PC-9 (cell line): ENCODE results near the gene ZNF148. TPM values are rescaled to one million over a fixed set of nuclear protein-coding genes. Genes with fewer than 3 reads are reported as not detected.

ENCODE experiments used
- BruUV-seq: library from RNA; stranded (reverse); fragments of 400-500 nt; replicated peaks from 2 replicates; lab custom pipeline; 2021; lab: Mats Ljungman, UMichigan
- CTCF ChIA-PET: fragments of 300-600 bp; sonication (Branson Sonifier 250); formaldehyde crosslinking; loops from one replicate; lab custom pipeline; 2022; ENCODE audit warnings: antibody characterized with exemption; lab: Charles Lee
- POLR2A ChIA-PET: fragments of 300-600 bp; sonication (Branson Sonifier 250); formaldehyde crosslinking; loops from one replicate; lab custom pipeline; 2022; ENCODE audit warnings: antibody characterized with exemption; ENCODE audit not compliant: unreplicated experiment; lab: Charles Lee
- DNase-seq, 2 experiments: peaks; one replicate each; pipeline versions ENCODE4 v3.0.0 to v3.0.0-alpha.2; 2015 to 2022; ENCODE audit warnings: mixed read lengths in 1 of 2
- H2AFZ ChIP-seq: fragments of 200-600 bp; sonication (generic); 2 replicates; pipeline ENCODE4 v1.8.1; 2017; ENCODE audit warnings: antibody characterized with exemption
- H3F3A ChIP-seq: fragments of 200-600 bp; sonication (generic); 2 replicates; pipeline ENCODE4 v1.8.1; 2017; ENCODE audit warnings: antibody characterized with exemption, mild to moderate bottlenecking, low read depth; ENCODE audit not compliant: insufficient read depth
- H3K27ac ChIP-seq: fragments of 200-600 bp; sonication (generic); 2 replicates; pipeline ENCODE4 v1.6.1; 2016; ENCODE audit warnings: mixed run types
- H3K27me3 ChIP-seq: fragments of 200-600 bp; sonication (generic); 2 replicates; pipeline ENCODE4 v1.6.1; 2016; ENCODE audit warnings: low read depth, mixed run types; ENCODE audit not compliant: insufficient read depth
- H3K36me3 ChIP-seq: fragments of 200-600 bp; sonication (generic); 2 replicates; pipeline ENCODE4 v1.6.1; 2016; ENCODE audit warnings: low read depth, mixed run types
- H3K4me1 ChIP-seq: fragments of 200-600 bp; sonication (generic); replicated peaks from 2 replicates; pipeline ENCODE4 v1.6.1; 2016; ENCODE audit warnings: mixed run types; ENCODE audit not compliant: insufficient read depth
- H3K4me2 ChIP-seq: fragments of 200-600 bp; sonication (generic); 2 replicates; pipeline ENCODE4 v1.6.1; 2017; ENCODE audit warnings: mixed run types
- H3K4me3 ChIP-seq: fragments of 200-600 bp; sonication (generic); 2 replicates; pipeline ENCODE4 v1.6.1; 2016; ENCODE audit warnings: mixed run types
- H3K79me2 ChIP-seq: fragments of 200-600 bp; sonication (generic); 2 replicates; pipeline ENCODE4 v1.6.1; 2017; ENCODE audit warnings: low read depth, mixed run types
- H3K9me2 ChIP-seq: fragments of 200-600 bp; sonication (generic); 2 replicates; pipeline ENCODE4 v1.8.1; 2017; ENCODE audit warnings: mild to moderate bottlenecking; ENCODE audit not compliant: insufficient read depth
- H3K9me3 ChIP-seq: fragments of 200-600 bp; sonication (generic); 2 replicates; pipeline ENCODE4 v1.8.1; 2016; ENCODE audit warnings: low read depth; ENCODE audit not compliant: insufficient read depth
- H4K20me1 ChIP-seq: fragments of 200-600 bp; sonication (generic); 2 replicates; pipeline ENCODE4 v1.8.1; 2017; ENCODE audit not compliant: insufficient read depth
- EZH2 ChIP-seq: fragments of 200-600 bp; sonication (generic); IDR thresholded peaks from 2 replicates; pipeline ENCODE4 v1.8.0; 2017; ENCODE audit warnings: antibody characterized with exemption, low read depth
- intact Hi-C: fragments of 100-400 bp; cut with micrococcal nuclease; formaldehyde crosslinking; loops from one replicate; pipeline ENCODE4 v1.10.0; 2022; ENCODE audit not compliant: unreplicated experiment
- total RNA-seq: library from RNA; stranded (reverse); gene quantifications from 2 replicates; pipeline ENCODE4 v1.2.3, GENCODE V29; 2021
- TF ChIP-seq, protein P1 (sequence below): fragments of 200-600 bp; sonication (generic); conservative IDR thresholded peaks from 2 replicates; pipeline ENCODE4 v1.6.1; 2017; ENCODE audit warnings: mixed run types, antibody characterized with exemption, mild to moderate bottlenecking, moderate library complexity

ZNF148 gene
- total RNA-seq, 1 experiment from 2014 or later: 62.6 TPM

DNA sequence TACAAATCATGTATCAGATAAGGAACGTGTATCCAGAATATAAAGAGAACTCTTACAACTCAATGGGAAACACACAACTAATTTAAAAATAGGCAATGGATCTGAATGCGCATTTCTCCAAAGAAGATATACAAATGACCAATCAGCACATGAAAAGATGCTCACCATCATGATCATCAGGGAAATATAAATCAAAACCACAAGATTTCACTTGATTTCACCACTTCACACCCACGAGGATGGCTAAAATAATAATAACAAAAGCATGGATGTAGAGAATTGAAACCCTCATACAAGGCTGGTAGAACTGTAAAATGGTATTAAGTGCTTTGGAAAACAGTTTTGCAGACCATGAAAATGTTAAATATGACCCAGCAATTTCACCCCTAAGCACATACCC lies 135.9 kb downstream of the ZNF148 start:
- Histone ChIP-seq H3K27ac (no peak overlapping the region), H3K9me3 (no peaks in the 10 kb centered on the region), H3K4me1 (no peaks in the 10 kb centered on the region), H3K4me2 (no peak overlapping the region), H3K27me3 (no peaks in the 10 kb centered on the region), H3K4me3 (no peak overlapping the region), H3K9me2 (no peaks in the 10 kb centered on the region), H4K20me1 (no peaks in the 10 kb centered on the region; the same call in 1 of the 2 replicates), H2AFZ (no peak overlapping the region), H3K36me3 (peaks cover 11% of the 10 kb centered on the region), H3K79me2 (peaks cover 4% of the 10 kb centered on the region; the same call in 1 of the 2 replicates), H3F3A (peaks cover 5% of the 10 kb centered on the region; the same call in 1 of the 2 replicates)
- intact Hi-C loops: no loop called here
- no peak for TF ChIP-seq EZH2
- TF ChIP-seq, protein P1, sequence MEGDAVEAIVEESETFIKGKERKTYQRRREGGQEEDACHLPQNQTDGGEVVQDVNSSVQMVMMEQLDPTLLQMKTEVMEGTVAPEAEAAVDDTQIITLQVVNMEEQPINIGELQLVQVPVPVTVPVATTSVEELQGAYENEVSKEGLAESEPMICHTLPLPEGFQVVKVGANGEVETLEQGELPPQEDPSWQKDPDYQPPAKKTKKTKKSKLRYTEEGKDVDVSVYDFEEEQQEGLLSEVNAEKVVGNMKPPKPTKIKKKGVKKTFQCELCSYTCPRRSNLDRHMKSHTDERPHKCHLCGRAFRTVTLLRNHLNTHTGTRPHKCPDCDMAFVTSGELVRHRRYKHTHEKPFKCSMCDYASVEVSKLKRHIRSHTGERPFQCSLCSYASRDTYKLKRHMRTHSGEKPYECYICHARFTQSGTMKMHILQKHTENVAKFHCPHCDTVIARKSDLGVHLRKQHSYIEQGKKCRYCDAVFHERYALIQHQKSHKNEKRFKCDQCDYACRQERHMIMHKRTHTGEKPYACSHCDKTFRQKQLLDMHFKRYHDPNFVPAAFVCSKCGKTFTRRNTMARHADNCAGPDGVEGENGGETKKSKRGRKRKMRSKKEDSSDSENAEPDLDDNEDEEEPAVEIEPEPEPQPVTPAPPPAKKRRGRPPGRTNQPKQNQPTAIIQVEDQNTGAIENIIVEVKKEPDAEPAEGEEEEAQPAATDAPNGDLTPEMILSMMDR: no peak
- no TSS peak for BruUV-seq
- ChIA-PET CTCF (no interaction called here), POLR2A (no interaction called here)
- DNase-seq: no peak

DNA sequence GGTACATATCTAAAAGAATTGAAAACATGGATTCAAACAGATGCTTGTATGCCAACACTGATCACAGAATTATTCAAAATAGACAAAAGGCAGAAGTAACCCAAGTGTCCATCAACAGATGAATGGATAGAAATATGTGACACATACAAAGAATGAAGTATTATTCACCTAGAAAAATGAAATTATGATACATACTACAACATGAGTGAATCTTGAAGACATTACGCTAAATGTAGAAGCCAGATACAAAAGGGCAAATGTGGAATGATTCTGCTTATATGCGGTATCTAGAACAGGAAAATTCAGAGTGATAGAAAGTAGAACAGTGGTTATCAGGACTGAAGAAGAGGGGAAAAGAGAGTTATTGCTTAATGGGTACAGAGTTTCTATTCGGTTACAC lies 136.4 kb downstream of the ZNF148 start:
- no TSS peak for BruUV-seq
- H3K4me2 ChIP-seq: no peak overlapping the region
- CTCF ChIA-PET: no interaction called here
- peaks cover 14% of the 10 kb centered on the region for H3K36me3 ChIP-seq
- DNase-seq: no peak
- no peaks in the 10 kb centered on the region for H3K4me1 ChIP-seq
- peaks cover 6% of the 10 kb centered on the region; the same call in 1 of the 2 replicates for H3F3A ChIP-seq
- H3K79me2 ChIP-seq: peaks cover 4% of the 10 kb centered on the region; the same call in 1 of the 2 replicates
- POLR2A ChIA-PET: no interaction called here
- no peak overlapping the region for H3K27ac ChIP-seq
- H3K4me3 ChIP-seq: no peak overlapping the region
- no peak overlapping the region for H2AFZ ChIP-seq
- H3K9me2 ChIP-seq: no peaks in the 10 kb centered on the region
- intact Hi-C loops: no loop called here
- TF ChIP-seq, protein P1: no peak
- TF ChIP-seq EZH2: no peak
- H3K27me3 ChIP-seq: no peaks in the 10 kb centered on the region
- H4K20me1 ChIP-seq: no peaks in the 10 kb centered on the region; the same call in 1 of the 2 replicates
- no peaks in the 10 kb centered on the region for H3K9me3 ChIP-seq

DNA sequence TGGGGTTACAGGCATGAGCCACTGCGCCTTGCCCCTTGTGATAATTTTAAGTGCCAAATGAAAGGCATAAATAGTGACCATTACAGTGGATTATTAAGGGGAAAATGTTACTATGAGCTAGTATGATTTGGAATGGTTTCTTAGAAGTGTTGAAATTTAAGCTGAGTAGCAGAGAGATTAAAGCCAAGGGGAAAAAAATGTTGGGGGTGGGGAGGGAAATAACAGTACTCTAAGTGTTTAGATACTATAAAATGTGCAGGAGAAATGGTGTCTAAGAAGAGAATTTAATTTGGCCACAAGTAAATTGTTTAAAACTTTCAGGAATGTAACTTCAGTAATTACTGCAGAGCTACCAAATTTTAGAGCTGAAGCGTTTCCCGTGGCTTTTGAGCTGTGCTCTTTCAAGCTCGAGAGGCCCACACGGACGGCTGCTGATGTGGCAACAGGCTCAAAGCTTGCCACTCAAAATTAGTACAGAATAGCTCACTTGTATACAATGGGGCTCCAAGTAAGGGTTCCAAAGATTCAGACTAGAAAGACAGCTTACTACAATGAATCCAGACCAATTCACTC lies 138.7 kb downstream of the ZNF148 start:
- peaks cover 27% of the 10 kb centered on the region for H3F3A ChIP-seq
- intact Hi-C loops: no loop called here
- DNase-seq: no peak
- H3K9me3 ChIP-seq: no peaks in the 10 kb centered on the region
- TF ChIP-seq EZH2: no peak
- TF ChIP-seq, protein P1: no peak
- H3K4me3 ChIP-seq: no peak overlapping the region
- peaks cover 16% of the 10 kb centered on the region for H3K4me1 ChIP-seq
- no peak overlapping the region for H3K27ac ChIP-seq
- H3K9me2 ChIP-seq: no peaks in the 10 kb centered on the region
- no peaks in the 10 kb centered on the region; the same call in 1 of the 2 replicates for H4K20me1 ChIP-seq
- H3K27me3 ChIP-seq: no peaks in the 10 kb centered on the region
- no peak overlapping the region for H3K4me2 ChIP-seq
- no TSS peak for BruUV-seq
- peaks cover 29% of the 10 kb centered on the region for H3K36me3 ChIP-seq
- peaks cover 5% of the 10 kb centered on the region; the same call in 1 of the 2 replicates for H3K79me2 ChIP-seq
- ChIA-PET CTCF (interaction anchor here (0.5 kb wide), 1 partner anchor 202 kb away, joined by 5 read pairs; no protein-coding TSS in a partner anchor), POLR2A (no interaction called here)
- H2AFZ ChIP-seq: no peak overlapping the region
